ENCODE results near the gene STAT5A.
A peak's percentile ranks its signal among the peaks of the same experiment; 100 is the strongest.

STAT5A gene

GRCh38 chr17:42284566-42284965, 3.7 kb upstream of the STAT5A start:
- H3K36me3 ChIP-seq (ENCODE audit: control insufficient read depth, insufficient read depth, low read length) = no peaks in the 10 kb centered on the region
- H3K4me3 ChIP-seq (ENCODE audit: low read length) = no peak overlapping the region
- H3K4me1 ChIP-seq (ENCODE audit: control insufficient read depth, insufficient read depth, low read length) = 0 out of 2 replicates have a peak, but pooled peaks cover 3% of the 10 kb centered on the region
- H3K9me3 ChIP-seq (ENCODE audit: control insufficient read depth, insufficient read depth, low read length) = no peaks in the 10 kb centered on the region
- no CpG with 5 or more reads among the region's 7 CpGs for WGBS (ENCODE audit: insufficient coverage, insufficient read length)
- DNase-seq (ENCODE audit: low read depth, low spot score) = no peak
- H3K27me3 ChIP-seq (ENCODE audit: control insufficient read depth, insufficient read depth, low read length) = peaks cover 3% of the 10 kb centered on the region; the same call in 1 of the 2 replicates
- no peak overlapping the region for H3K27ac ChIP-seq (ENCODE audit: low read length)

GRCh38 chr17:42285346-42286050, 2.8 kb upstream of the STAT5A start:
- H3K27ac ChIP-seq (ENCODE audit: low read length) = no peak overlapping the region
- no peaks in the 10 kb centered on the region for H3K9me3 ChIP-seq (ENCODE audit: control insufficient read depth, insufficient read depth, low read length)
- H3K4me1 ChIP-seq (ENCODE audit: control insufficient read depth, insufficient read depth, low read length) = 0 out of 2 replicates have a peak, but pooled peaks cover 3% of the 10 kb centered on the region
- no peaks in the 10 kb centered on the region for H3K36me3 ChIP-seq (ENCODE audit: control insufficient read depth, insufficient read depth, low read length)
- H3K4me3 ChIP-seq (ENCODE audit: low read length) = no peak overlapping the region
- no CpG with 5 or more reads among the region's 11 CpGs for WGBS (ENCODE audit: insufficient coverage, insufficient read length)
- H3K27me3 ChIP-seq (ENCODE audit: control insufficient read depth, insufficient read depth, low read length) = peaks cover 3% of the 10 kb centered on the region; the same call in 1 of the 2 replicates
- no peak for DNase-seq (ENCODE audit: low read depth, low spot score)

GRCh38 chr17:42286411-42287221, 1.7 kb upstream of the STAT5A start:
- DNase-seq (ENCODE audit: low read depth, low spot score) = no peak
- H3K36me3 ChIP-seq (ENCODE audit: control insufficient read depth, insufficient read depth, low read length) = no peaks in the 10 kb centered on the region
- no peak overlapping the region for H3K4me3 ChIP-seq (ENCODE audit: low read length)
- WGBS (ENCODE audit: insufficient coverage, insufficient read length) = no CpG with 5 or more reads among the region's 5 CpGs
- 0 out of 2 replicates have a peak, but pooled peaks cover 3% of the 10 kb centered on the region for H3K4me1 ChIP-seq (ENCODE audit: control insufficient read depth, insufficient read depth, low read length)
- no peaks in the 10 kb centered on the region for H3K9me3 ChIP-seq (ENCODE audit: control insufficient read depth, insufficient read depth, low read length)
- H3K27ac ChIP-seq (ENCODE audit: low read length) = no peak overlapping the region
- H3K27me3 ChIP-seq (ENCODE audit: control insufficient read depth, insufficient read depth, low read length) = peaks cover 3% of the 10 kb centered on the region; the same call in 1 of the 2 replicates

GRCh38 chr17:42287305-42287976, 857 bp upstream of the STAT5A start:
- Histone ChIP-seq H3K4me3 (ENCODE audit: low read length) (no peak overlapping the region), H3K36me3 (ENCODE audit: control insufficient read depth, insufficient read depth, low read length) (no peaks in the 10 kb centered on the region), H3K4me1 (ENCODE audit: control insufficient read depth, insufficient read depth, low read length) (0 out of 2 replicates have a peak, but pooled peaks cover 3% of the 10 kb centered on the region), H3K27ac (ENCODE audit: low read length) (no peak overlapping the region), H3K27me3 (ENCODE audit: control insufficient read depth, insufficient read depth, low read length) (peaks cover 3% of the 10 kb centered on the region; the same call in 1 of the 2 replicates), H3K9me3 (ENCODE audit: control insufficient read depth, insufficient read depth, low read length) (no peaks in the 10 kb centered on the region)
- DNase-seq (ENCODE audit: low read depth, low spot score) = no peak
- WGBS (ENCODE audit: insufficient coverage, insufficient read length) = no CpG with 5 or more reads among the region's 14 CpGs

- H3K4me3 ChIP-seq (ENCODE audit: low read length) = peak overlapping the region; percentile 29; the same call in 1 of the 2 replicates
- H3K27ac ChIP-seq (ENCODE audit: low read length) = no peak overlapping the region
- no peaks in the 10 kb centered on the region for H3K36me3 ChIP-seq (ENCODE audit: control insufficient read depth, insufficient read depth, low read length)
- WGBS (ENCODE audit: insufficient coverage, insufficient read length) = no CpG with 5 or more reads among the region's 44 CpGs
- no peak for DNase-seq (ENCODE audit: low read depth, low spot score)
- peaks cover 3% of the 10 kb centered on the region; the same call in 1 of the 2 replicates for H3K27me3 ChIP-seq (ENCODE audit: control insufficient read depth, insufficient read depth, low read length)
- H3K4me1 ChIP-seq (ENCODE audit: control insufficient read depth, insufficient read depth, low read length) = 0 out of 2 replicates have a peak, but pooled peaks cover 3% of the 10 kb centered on the region
- H3K9me3 ChIP-seq (ENCODE audit: control insufficient read depth, insufficient read depth, low read length) = no peaks in the 10 kb centered on the region
Measured at GRCh38 chr17:42288803-42289610, 709 bp downstream of the STAT5A start.

- no CpG with 5 or more reads among the region's 9 CpGs for WGBS (ENCODE audit: insufficient coverage, insufficient read length)
- H3K4me1 ChIP-seq (ENCODE audit: control insufficient read depth, insufficient read depth, low read length) = 0 out of 2 replicates have a peak, but pooled peaks cover 3% of the 10 kb centered on the region
- no peaks in the 10 kb centered on the region for H3K9me3 ChIP-seq (ENCODE audit: control insufficient read depth, insufficient read depth, low read length)
- peaks cover 3% of the 10 kb centered on the region; the same call in 1 of the 2 replicates for H3K27me3 ChIP-seq (ENCODE audit: control insufficient read depth, insufficient read depth, low read length)
- no peaks in the 10 kb centered on the region for H3K36me3 ChIP-seq (ENCODE audit: control insufficient read depth, insufficient read depth, low read length)
- no peak overlapping the region for H3K27ac ChIP-seq (ENCODE audit: low read length)
- no peak overlapping the region for H3K4me3 ChIP-seq (ENCODE audit: low read length)
- DNase-seq (ENCODE audit: low read depth, low spot score) = no peak
Measured at GRCh38 chr17:42289611-42290181, 1.4 kb downstream of the STAT5A start.

- no peak overlapping the region for H3K4me3 ChIP-seq (ENCODE audit: low read length)
- DNase-seq (ENCODE audit: low read depth, low spot score) = no peak
- H3K27me3 ChIP-seq (ENCODE audit: control insufficient read depth, insufficient read depth, low read length) = peaks cover 3% of the 10 kb centered on the region; the same call in 1 of the 2 replicates
- no peak overlapping the region for H3K27ac ChIP-seq (ENCODE audit: low read length)
- H3K9me3 ChIP-seq (ENCODE audit: control insufficient read depth, insufficient read depth, low read length) = no peaks in the 10 kb centered on the region
- WGBS (ENCODE audit: insufficient coverage, insufficient read length) = no CpG with 5 or more reads among the region's 5 CpGs
- H3K4me1 ChIP-seq (ENCODE audit: control insufficient read depth, insufficient read depth, low read length) = 0 out of 2 replicates have a peak, but pooled peaks cover 3% of the 10 kb centered on the region
- H3K36me3 ChIP-seq (ENCODE audit: control insufficient read depth, insufficient read depth, low read length) = no peaks in the 10 kb centered on the region
Measured at GRCh38 chr17:42290577-42290976, 2.3 kb downstream of the STAT5A start.

- no peaks in the 10 kb centered on the region for H3K9me3 ChIP-seq (ENCODE audit: control insufficient read depth, insufficient read depth, low read length)
- no peak overlapping the region for H3K27ac ChIP-seq (ENCODE audit: low read length)
- H3K4me3 ChIP-seq (ENCODE audit: low read length) = no peak overlapping the region
- H3K4me1 ChIP-seq (ENCODE audit: control insufficient read depth, insufficient read depth, low read length) = 0 out of 2 replicates have a peak, but pooled peaks cover 3% of the 10 kb centered on the region
- WGBS (ENCODE audit: insufficient coverage, insufficient read length) = no CpG with 5 or more reads among the region's 11 CpGs
- H3K36me3 ChIP-seq (ENCODE audit: control insufficient read depth, insufficient read depth, low read length) = no peaks in the 10 kb centered on the region
- peaks cover 3% of the 10 kb centered on the region; the same call in 1 of the 2 replicates for H3K27me3 ChIP-seq (ENCODE audit: control insufficient read depth, insufficient read depth, low read length)
- no peak for DNase-seq (ENCODE audit: low read depth, low spot score)
Measured at GRCh38 chr17:42291129-42291528, 2.8 kb downstream of the STAT5A start.

- Histone ChIP-seq H3K27ac (ENCODE audit: low read length) (no peak overlapping the region), H3K4me3 (ENCODE audit: low read length) (no peak overlapping the region), H3K4me1 (ENCODE audit: control insufficient read depth, insufficient read depth, low read length) (no peaks in the 10 kb centered on the region), H3K9me3 (ENCODE audit: control insufficient read depth, insufficient read depth, low read length) (no peaks in the 10 kb centered on the region), H3K27me3 (ENCODE audit: control insufficient read depth, insufficient read depth, low read length) (no peaks in the 10 kb centered on the region), H3K36me3 (ENCODE audit: control insufficient read depth, insufficient read depth, low read length) (no peaks in the 10 kb centered on the region)
- no peak for DNase-seq (ENCODE audit: low read depth, low spot score)
- WGBS (ENCODE audit: insufficient coverage, insufficient read length) = no CpG with 5 or more reads among the region's 12 CpGs
Measured at GRCh38 chr17:42294469-42295398, 6.4 kb downstream of the STAT5A start.
